ENCODE data around the gene RAB10. TPM values are rescaled to one million over a fixed set of nuclear protein-coding genes. Genes with fewer than 3 reads are reported as not detected.
"Not testable (repeated sequence)": the region's sequence is repeated elsewhere in the genome, so short reads cannot be mapped to it uniquely, and the experiment has no call there.

RAB10 gene
- total RNA-seq, 2 experiments from 2014 or later, result 116 to 117 TPM

DNA sequence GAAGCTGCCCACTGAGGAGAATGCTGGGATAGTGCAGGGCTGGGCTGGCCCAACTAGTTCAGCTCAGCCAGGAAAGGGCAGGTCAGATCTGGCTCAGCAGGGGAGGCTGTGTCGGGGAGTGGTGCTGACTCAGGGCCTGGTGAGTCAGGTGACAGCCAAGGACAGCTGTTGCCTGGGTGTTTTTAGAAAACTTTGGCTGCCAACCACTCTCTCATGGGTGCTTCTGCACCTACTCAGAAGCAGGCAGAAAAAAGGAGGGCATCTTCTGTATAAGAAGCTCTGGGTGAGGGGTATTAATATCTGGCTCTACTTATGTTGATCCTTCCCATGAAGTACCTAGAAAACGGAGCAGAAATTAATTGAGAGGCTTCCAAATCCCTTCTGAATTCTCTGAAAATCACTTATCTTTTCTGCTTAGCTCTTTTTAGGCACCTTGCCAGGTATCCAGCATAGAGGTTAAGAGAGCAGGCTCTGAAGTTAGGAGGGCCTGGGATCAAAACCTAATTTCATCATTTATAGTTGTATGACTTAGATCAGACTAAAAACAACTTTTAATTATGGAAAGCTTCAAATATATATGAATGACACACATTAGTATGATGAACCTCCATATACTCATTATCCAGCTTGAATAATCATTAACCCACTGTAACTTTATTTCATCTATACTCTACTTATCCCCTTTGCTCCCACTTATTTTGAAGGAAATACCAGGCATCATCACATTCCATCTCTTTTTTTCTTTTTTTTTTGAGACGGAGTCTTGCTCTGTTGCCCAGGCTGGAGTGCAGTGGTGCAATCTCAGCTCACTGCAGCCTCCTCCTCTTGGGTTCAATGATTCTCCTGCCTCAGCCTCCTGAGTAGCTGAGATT is 15.5 kb upstream of the RAB10 start:
- peak; percentile 62 for DNase-seq
- Mint-ChIP-seq H3K4me1 (peaks cover 17% of the 10 kb centered on the region), H3K27ac (no peak overlapping the region), H3K27me3 (peaks cover 2% of the 10 kb centered on the region), H3K36me3 (ENCODE audit: low read depth) (no peaks in the 10 kb centered on the region), H3K9me3 (no peaks in the 10 kb centered on the region), H3K4me3 (no peak overlapping the region)
- ChIA-PET CTCF (interaction anchor here (0.8 to 1.8 kb wide), 4 partner anchors 16 to 126 kb away, joined by 3 to 6 read pairs (median 5); partner anchors contain the start of gene RAB10), POLR2A (interaction anchor here (1.0 to 1.9 kb wide), 8 partner anchors 9 to 226 kb away, joined by 3 to 11 read pairs (median 6); partner anchors contain the start of genes HADHA, HADHB and RAB10)

DNA sequence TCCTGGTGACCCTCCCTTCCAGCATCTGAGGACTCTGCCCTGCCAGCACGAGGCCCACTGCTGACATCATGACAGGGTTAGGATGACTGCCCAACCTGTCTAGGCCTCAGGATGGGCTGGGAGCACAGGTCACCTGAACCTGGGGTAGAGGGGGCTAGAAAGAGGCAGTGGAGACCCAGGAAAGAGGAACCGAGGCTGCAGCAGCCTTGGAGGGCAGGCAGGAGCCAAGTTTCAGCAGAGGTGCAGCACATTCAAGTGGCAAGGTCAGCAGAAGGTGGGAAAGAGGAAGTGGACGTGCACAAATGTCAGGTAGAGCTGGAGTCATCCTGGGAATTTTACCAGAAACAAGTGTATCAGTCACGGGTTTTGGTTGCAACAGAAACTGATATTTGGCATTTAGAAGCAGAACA is 13.6 kb upstream of the RAB10 start:
- no peaks in the 10 kb centered on the region for H3K36me3 Mint-ChIP-seq (ENCODE audit: low read depth)
- peaks cover 17% of the 10 kb centered on the region for H3K4me1 Mint-ChIP-seq
- H3K27me3 Mint-ChIP-seq, result peaks cover 3% of the 10 kb centered on the region
- DNase-seq, result no peak
- ChIA-PET CTCF (no interaction called here), POLR2A (interaction anchor here (1.2 kb wide), 1 partner anchor 13 kb away, joined by 3 read pairs; no protein-coding TSS in a partner anchor)
- no peak overlapping the region for H3K4me3 Mint-ChIP-seq
- no peaks in the 10 kb centered on the region for H3K9me3 Mint-ChIP-seq
- H3K27ac Mint-ChIP-seq, result no peak overlapping the region

GRCh38 chr2:26024260-26024659 is 9.6 kb upstream of the RAB10 start:
- POLR2A ChIA-PET, result no interaction called here
- no peak overlapping the region for H3K27ac Mint-ChIP-seq
- no peak for DNase-seq
- H3K36me3 Mint-ChIP-seq (ENCODE audit: low read depth), result no peaks in the 10 kb centered on the region
- H3K4me3 Mint-ChIP-seq, result no peak overlapping the region
- H3K4me1 Mint-ChIP-seq, result no peaks in the 10 kb centered on the region
- CTCF ChIA-PET, result interaction anchor here (0.6 to 0.9 kb wide), 3 partner anchors 12 to 43 kb away, joined by 3 to 4 read pairs (median 3); no protein-coding TSS in a partner anchor
- H3K9me3 Mint-ChIP-seq, result no peaks in the 10 kb centered on the region
- H3K27me3 Mint-ChIP-seq, result peaks cover 3% of the 10 kb centered on the region

DNA sequence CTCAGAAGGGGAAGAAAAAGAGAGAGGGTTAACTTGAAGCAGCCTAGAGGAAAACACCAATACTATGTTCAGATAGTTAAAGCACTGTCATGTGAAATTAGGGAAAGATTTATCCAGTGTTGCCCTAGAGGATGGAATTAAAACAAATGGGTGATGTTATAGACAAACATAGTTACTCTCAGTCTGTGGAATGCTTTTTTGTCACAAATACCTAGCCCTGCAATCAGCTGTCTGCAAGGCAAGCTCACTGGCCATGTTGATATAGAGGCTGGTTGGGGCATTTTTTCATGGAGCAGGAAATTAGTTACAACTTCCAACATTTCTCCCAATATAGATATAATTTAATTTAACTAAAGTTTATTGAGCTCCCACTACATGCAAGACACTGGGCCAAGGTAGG is 8.4 kb upstream of the RAB10 start:
- POLR2A ChIA-PET, result interaction anchor here (1.5 kb wide), 1 partner anchor 9 kb away, joined by 7 read pairs; the partner anchor contains the start of gene RAB10
- DNase-seq, result no peak
- peaks cover 3% of the 10 kb centered on the region for H3K27me3 Mint-ChIP-seq
- H3K4me3 Mint-ChIP-seq, result no peak overlapping the region
- no peaks in the 10 kb centered on the region for H3K9me3 Mint-ChIP-seq
- CTCF ChIA-PET, result no interaction called here
- no peak overlapping the region for H3K27ac Mint-ChIP-seq
- no peaks in the 10 kb centered on the region for H3K36me3 Mint-ChIP-seq (ENCODE audit: low read depth)
- no peaks in the 10 kb centered on the region for H3K4me1 Mint-ChIP-seq

GRCh38 chr2:26028083-26028482 is 5.8 kb upstream of the RAB10 start:
- H3K27ac Mint-ChIP-seq; CTCF ChIA-PET; H3K9me3 Mint-ChIP-seq; H3K27me3 Mint-ChIP-seq; H3K4me1 Mint-ChIP-seq; DNase-seq; H3K36me3 Mint-ChIP-seq (ENCODE audit: low read depth); H3K4me3 Mint-ChIP-seq: not testable (repeated sequence)
- POLR2A ChIA-PET, result interaction anchor here (1.9 kb wide), 1 partner anchor 11 kb away, joined by 5 read pairs; no protein-coding TSS in a partner anchor

GRCh38 chr2:26032586-26033269 is 1.2 kb upstream of the RAB10 start:
- Mint-ChIP-seq H3K4me3 (peak overlapping the region; percentile 87), H3K4me1 (peaks cover 29% of the 10 kb centered on the region), H3K27ac (peak overlapping the region; percentile 93), H3K36me3 (ENCODE audit: low read depth) (peaks cover 20% of the 10 kb centered on the region)
- CTCF ChIA-PET, result interaction anchor here (1.5 to 3.2 kb wide), 6 partner anchors 14 to 112 kb away, joined by 3 to 13 read pairs (median 8); no protein-coding TSS in a partner anchor
- not testable (repeated sequence) for H3K9me3 Mint-ChIP-seq, H3K27me3 Mint-ChIP-seq
- DNase-seq, result peak; percentile 21
- POLR2A ChIA-PET, result interaction anchor here (0.6 to 5.6 kb wide), 22 partner anchors 7 to 1650 kb away, joined by 3 to 171 read pairs (median 8); partner anchors contain the start of genes ASXL2, HADHA, HADHB and KIF3C

DNA sequence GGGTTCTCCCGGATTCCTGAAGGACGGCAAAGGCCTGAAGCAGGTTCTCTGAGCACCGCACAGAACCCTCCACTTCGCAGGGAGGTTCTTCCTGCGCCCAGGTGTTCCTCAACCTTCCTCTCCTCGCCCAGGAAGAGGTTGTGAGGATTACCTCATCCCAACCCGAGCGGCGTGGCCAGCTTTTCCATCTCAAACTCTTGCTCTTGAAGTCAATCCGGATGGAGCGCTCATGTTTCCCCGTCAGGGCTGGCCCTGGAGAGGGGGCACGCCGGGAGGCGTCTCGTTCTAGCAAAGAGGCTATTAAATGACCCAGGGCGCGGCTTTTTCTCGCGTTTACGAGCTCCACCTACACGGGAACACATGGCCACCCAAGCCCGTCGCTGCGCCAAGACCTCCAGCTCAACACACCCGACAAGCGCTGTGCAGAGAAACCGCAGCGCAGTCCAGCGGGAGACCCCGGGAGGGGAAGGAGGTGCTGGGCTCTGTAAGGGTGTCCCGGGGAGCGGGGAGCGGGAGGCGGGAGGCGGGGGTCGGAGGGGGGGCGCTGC is 540 bp upstream of the RAB10 start:
- no peak for DNase-seq
- Mint-ChIP-seq H3K4me1 (peaks cover 34% of the 10 kb centered on the region), H3K27me3 (no peaks in the 10 kb centered on the region), H3K36me3 (ENCODE audit: low read depth) (peaks cover 25% of the 10 kb centered on the region), H3K27ac (peak overlapping the region; percentile 93), H3K9me3 (no peaks in the 10 kb centered on the region), H3K4me3 (peak overlapping the region; percentile 87)
- CTCF ChIA-PET, result interaction anchor here (1.3 to 3.2 kb wide), 7 partner anchors 15 to 112 kb away, joined by 3 to 13 read pairs (median 7); no protein-coding TSS in a partner anchor
- POLR2A ChIA-PET, result interaction anchor here (0.5 to 5.6 kb wide), 26 partner anchors 8 to 1649 kb away, joined by 3 to 171 read pairs (median 8); partner anchors contain the start of genes ASXL2, HADHA, HADHB and KIF3C

DNA sequence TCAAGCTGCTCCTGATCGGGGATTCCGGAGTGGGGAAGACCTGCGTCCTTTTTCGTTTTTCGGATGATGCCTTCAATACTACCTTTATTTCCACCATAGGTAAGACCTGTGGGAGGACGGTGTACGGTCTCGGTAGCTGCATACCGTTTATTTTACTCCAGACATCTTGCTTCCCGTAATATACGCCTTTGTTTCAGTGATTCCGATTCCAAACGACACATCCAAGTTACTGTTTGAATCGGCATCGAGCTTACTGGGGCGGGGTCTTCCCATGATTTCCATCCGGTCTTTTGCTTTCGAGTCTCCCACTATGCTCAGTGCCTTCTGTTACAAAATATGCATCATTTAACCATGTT is 731 bp downstream of the RAB10 start:
- Mint-ChIP-seq H3K4me3 (peak overlapping the region; percentile 87), H3K4me1 (peaks cover 35% of the 10 kb centered on the region), H3K27me3 (no peaks in the 10 kb centered on the region), H3K9me3 (no peaks in the 10 kb centered on the region), H3K36me3 (ENCODE audit: low read depth) (peaks cover 26% of the 10 kb centered on the region), H3K27ac (peak overlapping the region; percentile 93)
- ChIA-PET POLR2A (interaction anchor here (0.7 to 5.6 kb wide), 25 partner anchors 8 to 730 kb away, joined by 3 to 171 read pairs (median 8); partner anchors contain the start of genes ASXL2, HADHA, HADHB and KIF3C), CTCF (interaction anchor here (0.8 to 3.2 kb wide), 13 partner anchors 8 to 311 kb away, joined by 3 to 13 read pairs (median 4); partner anchors contain the start of genes HADHA and SELENOI)
- no peak for DNase-seq

- Mint-ChIP-seq H3K27ac (peak overlapping the region; percentile 93), H3K4me3 (peak overlapping the region; percentile 87), H3K27me3 (no peaks in the 10 kb centered on the region), H3K9me3 (no peaks in the 10 kb centered on the region), H3K4me1 (peaks cover 38% of the 10 kb centered on the region), H3K36me3 (ENCODE audit: low read depth) (peaks cover 29% of the 10 kb centered on the region)
- DNase-seq, result no peak
- ChIA-PET CTCF (interaction anchor here (0.9 to 3.2 kb wide), 10 partner anchors 8 to 310 kb away, joined by 3 to 13 read pairs (median 6); partner anchors contain the start of gene SELENOI), POLR2A (interaction anchor here (0.7 to 5.6 kb wide), 24 partner anchors 9 to 209 kb away, joined by 3 to 171 read pairs (median 8); partner anchors contain the start of genes ASXL2, HADHA, HADHB and KIF3C)
Measured at GRCh38 chr2:26035090-26035743, 1.3 kb downstream of the RAB10 start.

GRCh38 chr2:26039603-26040323 is 5.9 kb downstream of the RAB10 start:
- H3K27ac Mint-ChIP-seq, result no peak overlapping the region

GRCh38 chr2:26043109-26043508 is 9.2 kb downstream of the RAB10 start:
- Mint-ChIP-seq H3K27ac (no peak overlapping the region), H3K27me3 (no peaks in the 10 kb centered on the region), H3K36me3 (ENCODE audit: low read depth) (peaks cover 45% of the 10 kb centered on the region), H3K4me1 (peaks cover 49% of the 10 kb centered on the region), H3K9me3 (no peaks in the 10 kb centered on the region), H3K4me3 (no peak overlapping the region)
- no peak for DNase-seq
- POLR2A ChIA-PET, result interaction anchor here (1.1 to 1.9 kb wide), 2 partner anchors 9 to 27 kb away, joined by 3 to 11 read pairs; partner anchors contain the start of gene RAB10
- CTCF ChIA-PET, result interaction anchor here (0.7 to 1.1 kb wide), 3 partner anchors 8 to 51 kb away, joined by 3 read pairs; no protein-coding TSS in a partner anchor

More at GRCh38 chr2:26039603-26040323, 5.9 kb downstream of the RAB10 start:
- CTCF ChIA-PET, result interaction anchor here (0.6 to 1.6 kb wide), 4 partner anchors 48 to 1060 kb away, joined by 3 to 4 read pairs (median 4); no protein-coding TSS in a partner anchor
- Mint-ChIP-seq H3K4me1 (peaks cover 60% of the 10 kb centered on the region), H3K27me3 (no peaks in the 10 kb centered on the region), H3K36me3 (ENCODE audit: low read depth) (peaks cover 50% of the 10 kb centered on the region), H3K9me3 (no peaks in the 10 kb centered on the region), H3K4me3 (no peak overlapping the region)
- POLR2A ChIA-PET, result interaction anchor here (1.3 kb wide), 1 partner anchor 34 kb away, joined by 3 read pairs; no protein-coding TSS in a partner anchor
- no peak for DNase-seq

Data from activated CD4-positive, alpha-beta memory T cell treated with anti-CD3 and anti-CD28 coated beads, Interleukin-2, amount 10 ng/mL, durations not matched to agents 7 days and 5 days (primary cell).